Loucy (cell line): ENCODE data around the gene ERRFI1.
"Not testable (repeated sequence)": the region's sequence is repeated elsewhere in the genome, so short reads cannot be mapped to it uniquely, and the experiment has no call there.

ENCODE experiments used
- H2AFZ ChIP-seq: fragments of 200-600 bp; sonication (generic); 2 replicates; pipeline ENCODE4 v1.6.0; 2016; ENCODE audit warnings: antibody characterized with exemption, mild to moderate bottlenecking, low read length, moderate library complexity
- H3F3A ChIP-seq: fragments of 200-600 bp; 2 replicates; pipeline ENCODE4 v1.6.0; 2016; ENCODE audit warnings: antibody characterized with exemption, low read depth, mild to moderate bottlenecking
- H3K27me3 ChIP-seq: fragments of 200-600 bp; sonication (generic); 2 replicates; pipeline ENCODE4 v1.6.1; 2014; ENCODE audit warnings: low read length, mild to moderate bottlenecking; ENCODE audit not compliant: insufficient read depth, poor library complexity, severe bottlenecking
- H3K36me3 ChIP-seq: fragments of 200-600 bp; sonication (generic); 2 replicates; pipeline ENCODE4 v1.6.1; 2016; ENCODE audit warnings: low read length; ENCODE audit not compliant: insufficient read depth
- H3K4me1 ChIP-seq: fragments of 200-600 bp; sonication (generic); 2 replicates; pipeline ENCODE4 v1.5.1; 2014; ENCODE audit warnings: low read length, mild to moderate bottlenecking; ENCODE audit not compliant: insufficient read depth, poor library complexity, severe bottlenecking
- H3K4me2 ChIP-seq: fragments of 200-600 bp; sonication (generic); 2 replicates; pipeline ENCODE4 v1.6.0; 2014; ENCODE audit warnings: antibody characterized with exemption, low read length, low read depth, mild to moderate bottlenecking; ENCODE audit not compliant: poor library complexity, severe bottlenecking
- H3K4me3 ChIP-seq: fragments of 200-600 bp; sonication (generic); 2 replicates; pipeline ENCODE4 v1.5.1; 2014; ENCODE audit warnings: low read length, mild to moderate bottlenecking, mixed read lengths; ENCODE audit not compliant: poor library complexity, severe bottlenecking
- H3K79me2 ChIP-seq: fragments of 200-600 bp; sonication (generic); 2 replicates; pipeline ENCODE4 v1.6.1; 2014; ENCODE audit warnings: low read length; ENCODE audit not compliant: insufficient read depth
- H3K9ac ChIP-seq: fragments of 200-600 bp; sonication (generic); 2 replicates; pipeline ENCODE4 v1.6.0; 2014; ENCODE audit warnings: mild to moderate bottlenecking, low read depth, low read length, moderate library complexity; ENCODE audit not compliant: poor library complexity, severe bottlenecking
- H3K9me2 ChIP-seq: fragments of 200-600 bp; sonication (generic); replicated peaks from 2 replicates; pipeline ENCODE4 v1.6.1; 2016; ENCODE audit warnings: low read depth, low read length, mixed read lengths
- H3K9me3 ChIP-seq: fragments of 200-600 bp; sonication (generic); 2 replicates; pipeline ENCODE4 v1.6.1; 2014; ENCODE audit warnings: mild to moderate bottlenecking, antibody characterized with exemption, low read length, low read depth; ENCODE audit not compliant: insufficient read depth
- H4K20me1 ChIP-seq: fragments of 200-600 bp; sonication (generic); 2 replicates; pipeline ENCODE4 v1.6.0; 2014; ENCODE audit warnings: antibody characterized with exemption, low read length, mild to moderate bottlenecking; ENCODE audit not compliant: insufficient read depth, poor library complexity, severe bottlenecking
- CTCF ChIP-seq: fragments of 200-600 bp; sonication (generic); conservative IDR thresholded peaks from 2 replicates; pipeline ENCODE4 v1.5.1; 2014; ENCODE audit warnings: mild to moderate bottlenecking, antibody characterized with exemption, low read length
- EZH2phosphoT487 ChIP-seq: fragments of 200-600 bp; IDR thresholded peaks from 2 replicates; pipeline ENCODE4 v1.6.1; 2018; ENCODE audit warnings: antibody characterized with exemption, mild to moderate bottlenecking, moderate library complexity, borderline replicate concordance

The ERRFI1 gene

DNA sequence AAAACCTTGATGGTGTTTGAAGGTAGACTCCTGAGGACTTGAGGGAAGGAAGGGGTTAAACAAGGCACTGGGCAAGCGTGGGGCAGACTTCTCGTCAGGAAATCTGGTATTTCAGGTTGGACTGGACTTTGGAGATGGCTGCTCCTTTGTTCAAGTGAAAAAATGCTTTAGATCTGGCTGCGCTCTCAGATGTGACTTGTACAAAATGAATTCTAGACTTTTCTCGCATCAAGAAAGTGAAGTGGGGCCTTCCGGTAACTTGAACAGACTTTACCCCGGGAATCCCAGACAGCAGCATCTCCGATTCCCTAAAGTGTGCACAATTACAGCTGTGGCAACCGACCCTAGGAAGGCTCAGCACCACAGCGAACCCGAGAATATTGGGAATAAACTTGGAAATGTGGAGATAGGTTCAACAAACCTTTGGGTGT lies 44.3 kb upstream of the ERRFI1 start:
- Histone ChIP-seq H3K9me3 (no peaks in the 10 kb centered on the region), H3K79me2 (no peaks in the 10 kb centered on the region), H2AFZ (no peak overlapping the region), H3K9me2 (no peaks in the 10 kb centered on the region), H4K20me1 (no peaks in the 10 kb centered on the region), H3K27me3 (no peaks in the 10 kb centered on the region), H3F3A (no peaks in the 10 kb centered on the region), H3K9ac (no peak overlapping the region), H3K4me2 (no peak overlapping the region), H3K4me1 (no peaks in the 10 kb centered on the region), H3K36me3 (no peaks in the 10 kb centered on the region), H3K4me3 (no peak overlapping the region)
- TF ChIP-seq EZH2phosphoT487 (no peak), CTCF (no peak)

GRCh38 chr1:8069614-8070320 lies 43.7 kb upstream of the ERRFI1 start:
- H3K79me2 ChIP-seq, H3K4me2 ChIP-seq, H3K36me3 ChIP-seq, H3K27me3 ChIP-seq, H3K4me3 ChIP-seq, H4K20me1 ChIP-seq, H3K9ac ChIP-seq, H3K9me2 ChIP-seq, H3K4me1 ChIP-seq, H2AFZ ChIP-seq, H3K9me3 ChIP-seq, H3F3A ChIP-seq: not testable (repeated sequence)

DNA sequence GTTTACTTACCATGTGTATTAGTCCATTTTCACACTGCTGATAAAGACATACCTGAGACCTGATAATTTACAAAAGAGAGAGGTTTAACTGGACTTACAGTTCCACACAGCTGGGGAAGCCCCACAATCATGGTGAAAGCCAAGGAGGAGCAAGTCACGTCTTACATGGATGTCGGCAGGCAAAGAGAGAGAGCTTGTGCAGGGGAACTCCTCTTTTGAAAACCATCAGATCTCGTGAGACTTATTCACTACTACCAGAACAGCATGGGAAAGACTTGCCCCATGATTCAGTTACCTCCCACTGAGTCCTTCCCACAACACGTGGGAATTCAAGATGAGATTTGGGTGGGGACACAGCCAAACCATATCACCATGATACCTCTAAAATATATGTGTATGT lies 39.3 kb upstream of the ERRFI1 start:
- Histone ChIP-seq H3K4me2 (no peak overlapping the region), H3K27me3 (no peaks in the 10 kb centered on the region), H3F3A (no peaks in the 10 kb centered on the region), H3K79me2 (no peaks in the 10 kb centered on the region), H3K9me3 (no peaks in the 10 kb centered on the region), H4K20me1 (no peaks in the 10 kb centered on the region), H3K36me3 (no peaks in the 10 kb centered on the region), H3K4me3 (no peak overlapping the region), H3K9me2 (no peaks in the 10 kb centered on the region), H3K9ac (no peak overlapping the region), H2AFZ (no peak overlapping the region), H3K4me1 (no peaks in the 10 kb centered on the region)
- TF ChIP-seq CTCF (no peak), EZH2phosphoT487 (no peak)

GRCh38 chr1:8063298-8064036 lies 37.4 kb upstream of the ERRFI1 start:
- no peaks in the 10 kb centered on the region for H3K9me2 ChIP-seq
- no peak overlapping the region for H2AFZ ChIP-seq
- no peaks in the 10 kb centered on the region for H3K4me1 ChIP-seq
- H3K36me3 ChIP-seq, result no peaks in the 10 kb centered on the region
- no peaks in the 10 kb centered on the region for H4K20me1 ChIP-seq
- no peaks in the 10 kb centered on the region for H3K79me2 ChIP-seq
- no peak overlapping the region for H3K4me3 ChIP-seq
- no peaks in the 10 kb centered on the region for H3F3A ChIP-seq
- H3K4me2 ChIP-seq, result no peak overlapping the region
- H3K27me3 ChIP-seq, result no peaks in the 10 kb centered on the region
- TF ChIP-seq CTCF (no peak), EZH2phosphoT487 (no peak)
- H3K9me3 ChIP-seq, result no peaks in the 10 kb centered on the region
- H3K9ac ChIP-seq, result no peak overlapping the region
